NCI-H1092 treated with DMSO at 0.1 percent for 48 hours (cell line): ENCODE results near the gene KCNJ1.
A peak's percentile ranks its signal among the peaks of the same experiment; 100 is the strongest.

Experiments used
- DNase-seq: peaks from one replicate; lab custom pipeline; 2025; lab: John Stamatoyannopoulos, UW

Gene KCNJ1

DNA sequence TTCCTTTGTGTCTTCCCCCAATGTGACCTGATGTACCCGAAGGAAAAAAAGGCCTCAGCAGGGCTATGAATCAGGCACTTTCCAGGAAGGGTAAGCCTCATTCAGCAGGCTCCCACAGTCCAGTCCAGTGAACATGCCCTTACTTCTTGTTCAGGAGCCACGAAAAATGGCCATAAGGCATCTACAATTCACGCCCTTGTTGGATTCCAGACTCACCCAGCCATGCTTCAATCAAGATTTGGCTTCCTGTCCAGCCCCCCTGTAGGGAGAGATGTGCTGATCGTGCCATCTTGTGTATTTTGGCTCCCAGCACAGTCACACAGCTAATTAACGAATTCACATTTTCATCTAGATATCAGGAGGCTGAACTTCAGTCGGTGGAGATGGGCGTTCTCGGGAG, 14.1 kb upstream of the KCNJ1 start:
- DNase-seq = peak; percentile 42

DNA sequence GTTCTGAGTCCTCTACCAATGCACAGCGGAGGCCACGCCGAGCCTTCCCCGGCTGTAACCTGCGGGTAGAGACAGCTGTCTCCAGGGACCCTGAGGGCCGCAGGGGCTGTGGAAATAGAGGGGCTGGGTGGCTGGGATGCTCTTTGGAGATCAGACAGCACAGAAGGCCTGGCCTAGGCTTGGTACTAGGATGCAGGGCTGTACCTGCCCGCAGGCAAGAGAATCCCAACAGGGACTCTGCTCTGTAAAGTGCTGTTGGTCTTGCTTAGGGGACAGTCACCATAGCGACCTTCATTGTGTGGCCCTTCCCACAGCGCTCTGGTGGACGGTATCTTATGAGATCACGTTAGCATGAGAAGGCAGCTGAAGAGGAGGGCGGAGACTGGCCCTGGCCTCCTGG, 12.7 kb upstream of the KCNJ1 start:
- no peak for DNase-seq

DNA sequence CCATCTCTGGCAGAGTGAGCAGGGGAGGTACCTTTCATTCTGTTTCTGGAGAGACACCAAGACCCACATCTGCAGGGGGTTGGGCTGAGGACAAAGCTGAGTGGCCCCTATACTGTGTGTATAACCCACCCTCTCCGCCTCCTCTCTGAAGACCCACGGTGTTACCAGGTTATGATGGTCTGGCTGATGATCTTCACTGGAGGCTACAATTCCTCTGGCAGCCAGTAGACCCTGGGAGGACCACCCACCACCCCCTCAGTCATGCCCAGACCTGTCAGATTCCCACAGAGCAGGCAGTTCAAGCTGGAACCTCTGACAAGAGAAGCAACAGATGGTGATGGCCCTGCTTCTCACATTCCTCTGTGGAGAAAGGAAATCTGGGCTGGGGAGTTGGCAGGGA, 11.4 kb upstream of the KCNJ1 start:
- no peak for DNase-seq

DNA sequence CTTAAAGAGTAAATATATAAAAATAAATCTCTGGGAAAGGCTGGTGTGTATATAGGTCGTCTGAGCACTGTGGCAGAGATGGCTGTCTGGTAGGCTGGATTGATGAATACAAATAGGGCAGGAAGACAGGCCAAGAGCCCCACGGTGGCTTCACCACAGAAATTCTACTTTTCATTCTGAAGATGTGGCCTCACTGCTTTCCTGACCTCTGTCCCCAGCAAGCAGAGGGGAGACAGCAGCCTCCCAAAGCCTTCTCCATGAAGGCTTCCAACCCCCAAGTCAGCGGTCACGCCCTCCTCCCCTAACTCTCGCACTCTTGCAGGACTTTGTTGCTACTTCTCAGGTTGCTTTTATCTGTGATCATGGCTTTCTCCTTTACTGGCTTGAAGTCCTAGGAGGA, 10.6 kb upstream of the KCNJ1 start:
- no peak for DNase-seq

DNA sequence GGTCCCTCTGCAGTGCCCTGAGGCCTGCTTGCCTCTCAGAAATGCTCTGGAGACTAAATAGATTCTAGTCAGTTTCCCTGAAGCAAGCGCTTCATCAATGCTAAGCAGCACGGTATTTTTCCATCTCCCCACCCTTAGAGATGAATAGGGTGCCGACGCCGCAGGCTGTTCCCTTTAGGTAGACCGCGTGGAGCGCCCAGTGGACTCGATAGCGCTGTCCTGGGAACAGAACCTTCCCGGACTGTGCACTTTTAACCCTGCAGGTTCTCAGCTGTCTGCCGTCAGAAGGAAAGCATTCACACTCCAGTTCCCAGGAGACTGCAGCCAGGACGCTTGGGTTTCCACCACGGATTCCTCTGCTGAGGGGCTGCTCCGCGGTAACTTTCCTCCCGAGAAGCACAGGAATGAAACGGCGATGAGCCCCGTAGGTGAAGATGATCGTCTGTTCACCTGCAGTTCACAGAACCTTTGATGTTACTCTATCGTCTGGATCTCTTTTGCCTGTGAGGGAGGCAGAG, 9.1 kb upstream of the KCNJ1 start:
- no peak for DNase-seq

DNA sequence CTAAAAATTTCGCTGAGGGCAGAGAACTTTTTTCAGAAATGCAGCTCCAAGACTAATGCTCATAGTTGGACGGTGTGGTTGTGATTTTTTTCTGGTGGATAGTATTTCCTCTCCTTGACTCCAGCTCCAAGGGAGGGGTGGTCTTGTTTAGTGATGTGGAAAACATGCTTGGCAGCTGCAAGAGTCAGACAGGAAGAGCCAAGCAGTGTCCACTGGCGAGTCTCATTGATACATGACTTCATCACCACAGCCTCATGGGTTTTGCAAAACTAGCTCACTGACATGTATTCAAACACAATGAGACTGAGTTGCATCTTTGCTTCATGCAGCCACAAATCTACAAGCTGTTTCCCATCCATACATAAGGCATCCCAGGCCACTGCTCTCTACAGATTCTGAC, 7.3 kb upstream of the KCNJ1 start:
- no peak for DNase-seq

DNA sequence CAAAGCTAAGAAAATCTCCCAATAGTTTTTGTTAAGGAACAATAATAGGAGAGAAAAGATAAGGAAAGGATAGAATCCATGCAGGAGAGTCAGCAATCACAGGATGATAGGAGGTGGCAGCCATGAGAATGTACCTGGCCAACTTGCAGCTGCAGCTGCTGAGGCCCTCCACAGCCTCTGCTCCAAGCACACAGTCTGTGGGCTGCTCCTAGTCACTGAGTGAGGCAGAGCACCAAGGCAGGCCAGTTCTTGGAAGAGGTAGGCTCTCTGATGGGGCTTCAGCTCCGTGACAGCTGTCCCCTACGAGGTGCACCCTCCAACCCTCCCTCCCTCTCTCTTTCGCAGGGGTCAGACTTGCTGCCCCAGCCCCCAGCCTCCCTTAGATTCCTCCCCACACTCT, 5.5 kb upstream of the KCNJ1 start:
- no peak for DNase-seq

DNA sequence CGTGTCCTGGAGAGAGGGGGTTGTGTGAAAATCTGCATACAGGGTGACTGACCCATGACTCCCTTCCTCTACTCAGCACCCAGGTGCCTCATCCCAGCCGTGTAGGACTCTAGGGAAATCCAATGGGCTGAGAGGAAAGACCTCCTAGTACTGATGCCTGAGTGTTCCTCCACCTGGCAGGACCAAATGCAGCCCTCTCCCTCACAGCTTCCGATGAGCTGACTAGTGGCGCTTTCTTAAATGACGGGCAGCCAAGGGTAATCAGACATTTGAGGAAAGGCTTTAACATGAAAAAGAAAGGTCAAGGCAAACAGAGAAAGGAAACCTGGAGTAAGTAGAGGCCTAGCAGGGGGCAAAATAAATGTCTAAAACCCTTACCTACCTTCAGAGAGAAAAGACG, 5.0 kb upstream of the KCNJ1 start:
- DNase-seq = no peak

DNA sequence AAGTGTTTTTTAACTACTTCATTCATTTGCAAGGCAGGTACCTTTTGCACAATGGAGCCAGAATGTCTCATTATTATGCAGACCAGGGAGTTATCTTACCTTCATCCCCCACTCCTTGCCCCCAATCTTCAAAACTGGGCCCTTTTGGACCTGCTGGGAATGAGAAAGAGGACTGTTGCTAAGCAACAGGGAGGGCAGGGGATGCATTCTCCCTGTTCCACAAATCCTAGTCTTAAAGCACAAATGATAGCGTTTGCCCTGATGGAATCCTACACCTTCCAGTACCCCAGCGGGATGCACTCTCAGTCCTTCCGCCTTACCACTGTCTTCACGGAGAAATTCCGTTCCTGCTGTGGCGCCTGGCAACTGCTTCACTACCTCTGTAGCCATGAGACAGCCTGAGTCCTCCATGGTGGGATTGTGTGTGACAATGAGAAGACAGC, 4.1 kb upstream of the KCNJ1 start:
- DNase-seq = no peak

DNA sequence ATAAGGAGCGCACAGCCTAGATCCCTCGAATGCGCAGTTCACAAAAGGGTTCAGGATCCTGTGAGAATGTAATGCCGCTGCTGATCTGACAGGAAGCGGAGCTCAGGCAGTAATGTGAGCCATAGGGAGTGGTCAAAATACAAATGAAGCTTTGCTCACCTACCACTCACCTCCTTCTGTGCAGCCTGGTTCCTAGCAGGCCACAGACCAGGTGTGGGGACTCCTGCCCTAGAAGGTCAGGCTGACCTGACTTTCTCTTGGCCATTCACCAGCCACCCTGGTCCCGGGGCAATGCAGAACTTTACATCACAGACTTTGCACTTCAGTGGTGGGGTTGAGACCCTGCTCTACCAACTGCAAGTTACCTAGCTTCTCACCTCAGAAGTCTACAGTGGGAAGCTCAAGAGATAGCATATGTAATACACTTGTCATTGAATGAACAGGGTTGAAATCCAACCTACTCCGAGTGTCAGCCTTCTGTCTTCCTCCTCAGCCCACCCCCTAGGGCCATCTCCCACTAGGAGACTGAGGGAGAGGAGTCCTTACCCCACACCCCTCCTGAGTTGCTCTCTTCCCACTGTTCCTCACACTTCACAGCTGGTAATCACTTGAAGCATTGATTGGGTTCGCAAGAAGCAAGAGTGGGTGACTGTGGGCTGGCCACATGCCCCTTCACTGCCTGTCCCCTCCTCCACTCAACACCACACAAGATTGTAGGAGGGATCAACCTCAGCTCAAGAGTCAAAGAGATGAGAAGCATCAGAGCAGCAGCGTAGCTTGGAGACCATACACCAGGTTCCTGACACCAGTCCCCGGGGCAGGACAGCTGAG, 2.0 kb upstream of the KCNJ1 start:
- no peak for DNase-seq

DNA sequence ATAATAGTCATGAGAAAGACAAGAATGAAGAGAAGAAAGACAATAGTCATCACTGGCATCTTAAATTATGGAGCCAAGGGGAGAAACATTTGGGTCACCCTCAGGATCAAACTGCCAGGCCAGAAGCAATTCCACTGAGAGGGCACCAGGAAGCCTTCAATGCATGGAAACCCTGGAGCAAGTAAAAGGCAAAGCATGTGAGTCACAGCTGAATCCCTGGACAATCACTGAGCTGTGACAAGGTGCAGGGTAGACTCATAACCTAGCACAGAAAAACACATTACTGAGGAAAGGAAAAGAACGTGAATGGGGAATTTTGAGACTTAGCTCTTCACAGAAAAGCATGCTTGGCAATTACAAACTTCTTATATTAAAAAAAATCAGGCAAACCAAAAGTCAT, 1.6 kb downstream of the KCNJ1 start:
- DNase-seq = no peak

DNA sequence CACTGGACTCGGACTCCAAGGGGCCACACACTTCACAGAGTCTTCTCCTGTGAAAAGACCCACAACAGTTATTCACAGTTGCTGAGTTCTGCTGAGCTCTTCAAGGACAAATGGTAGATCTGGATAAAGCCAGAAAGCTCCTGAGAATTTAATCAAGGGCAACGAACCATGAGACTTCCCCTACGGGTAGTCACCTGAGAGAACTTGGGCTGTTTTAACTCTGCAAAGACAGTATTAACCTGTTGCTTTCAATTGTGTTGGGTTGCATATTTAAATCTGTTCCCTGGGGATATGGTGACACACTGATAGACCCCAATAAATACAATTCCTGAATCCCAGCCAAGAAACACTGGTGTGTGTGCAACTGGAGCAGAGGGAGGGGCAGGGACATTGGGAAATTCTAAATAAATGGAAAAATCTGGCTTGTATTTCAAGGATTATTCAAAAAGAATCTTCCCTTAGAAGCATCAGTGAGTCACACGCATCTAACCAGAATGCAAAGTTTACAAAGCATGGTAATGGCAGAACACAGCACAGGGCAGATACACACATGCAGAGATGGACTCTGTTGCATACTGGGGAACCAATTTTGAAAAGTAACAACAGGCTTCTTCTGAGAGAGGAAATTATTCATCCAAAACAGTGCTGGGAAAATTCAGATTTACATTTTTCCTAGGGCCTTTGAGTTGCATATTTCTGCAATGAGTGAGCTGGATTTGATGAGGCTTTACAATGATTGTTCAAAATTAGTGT, 4.0 kb downstream of the KCNJ1 start:
- no peak for DNase-seq

DNA sequence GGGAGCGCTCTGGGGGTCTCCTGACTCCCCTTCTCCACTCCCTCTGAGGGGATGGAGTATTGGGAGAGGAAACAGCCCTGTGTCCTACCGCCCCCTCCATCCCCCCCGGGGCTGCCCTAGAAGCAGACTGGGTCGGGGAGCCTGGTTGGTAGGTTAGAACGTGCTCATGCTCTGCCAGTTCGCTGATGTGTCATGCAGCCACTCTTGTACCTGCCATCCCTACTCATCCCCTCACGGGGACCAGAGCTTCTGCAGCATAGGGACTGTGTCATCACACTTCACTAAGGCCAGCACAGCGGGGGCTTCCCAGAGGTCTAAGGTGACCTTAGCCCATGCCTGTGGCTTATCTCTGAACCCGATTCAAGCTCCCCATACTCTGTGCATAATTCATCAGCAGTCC, 4.7 kb downstream of the KCNJ1 start:
- no peak for DNase-seq

DNA sequence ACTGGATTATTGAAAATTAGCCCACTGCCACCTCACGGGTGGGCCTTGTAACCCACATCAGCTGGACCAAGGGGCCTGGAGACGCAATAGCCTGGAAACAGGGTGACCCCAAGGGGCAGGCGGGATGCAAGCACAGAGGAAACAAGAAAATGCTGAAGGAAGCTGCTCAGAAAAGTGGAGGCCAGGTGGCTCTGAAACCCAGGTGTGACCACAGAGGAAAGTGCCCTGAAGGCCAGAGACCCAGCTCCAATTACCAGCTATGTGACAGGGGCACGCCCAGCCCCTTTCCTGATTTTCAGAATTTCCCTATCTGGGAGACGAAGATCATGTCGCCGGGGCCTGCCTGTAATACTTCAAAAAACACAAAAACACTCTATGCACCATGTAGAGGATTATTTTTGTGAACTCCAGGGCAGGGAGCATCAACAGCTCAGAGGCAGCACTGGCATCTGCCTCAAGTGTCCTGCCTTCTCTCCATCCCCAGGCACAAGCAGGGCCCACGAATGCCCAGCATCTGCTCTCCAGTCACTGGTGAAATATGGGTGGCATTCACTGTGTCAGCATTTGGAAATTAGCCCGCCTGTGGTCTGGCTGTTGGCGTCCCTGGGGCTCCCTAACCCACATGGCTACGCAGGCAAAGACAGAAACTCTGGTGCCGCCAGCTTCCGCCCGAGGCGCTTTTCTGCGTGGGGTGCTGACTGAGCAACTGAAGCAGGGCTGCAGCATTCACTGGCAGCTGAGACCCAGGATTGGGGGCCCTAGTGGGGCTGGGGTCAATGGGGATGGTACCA, 6.3 kb downstream of the KCNJ1 start:
- DNase-seq = no peak

DNA sequence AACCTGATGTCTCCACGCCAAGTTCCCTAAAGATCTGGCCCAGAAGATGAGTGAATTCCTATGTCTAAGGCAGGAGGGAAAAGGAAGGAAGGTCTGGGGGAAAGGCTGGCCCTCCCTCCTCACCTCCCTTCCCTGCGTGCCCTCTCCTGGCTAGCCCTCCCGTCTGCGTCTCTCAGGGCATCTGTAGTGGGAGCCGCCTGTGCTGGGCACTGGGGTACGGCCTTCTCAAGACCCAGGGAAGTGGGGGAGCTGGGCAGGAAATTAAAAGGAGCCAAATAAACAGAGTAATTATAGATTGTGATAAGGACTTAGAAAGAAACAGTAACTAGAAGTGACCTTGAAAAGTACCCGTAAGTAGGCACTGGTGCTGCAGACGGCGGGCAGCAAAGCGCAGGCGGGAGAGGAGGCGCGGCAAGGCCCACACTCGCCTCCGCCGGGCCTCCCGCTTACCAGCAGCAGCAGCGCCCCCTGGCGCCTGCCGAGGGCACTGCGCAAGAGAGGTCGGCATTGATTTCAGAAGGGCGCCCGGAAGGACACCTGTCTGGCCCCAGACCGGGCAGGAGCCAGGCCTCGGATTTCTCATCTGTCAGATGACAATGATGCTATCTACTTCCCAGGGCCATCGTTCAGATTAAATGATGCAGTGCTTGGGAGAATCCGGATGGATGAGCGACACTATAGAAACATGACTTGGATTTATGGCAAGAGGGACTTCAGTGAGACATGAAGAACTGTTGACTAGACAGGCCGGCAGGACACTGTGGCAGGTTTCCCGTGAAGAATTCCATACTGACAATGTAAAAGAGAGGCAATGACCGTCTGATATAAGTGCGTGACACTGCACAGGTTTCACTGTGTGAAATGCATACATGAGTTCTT, 7.3 kb downstream of the KCNJ1 start:
- peak; percentile 69 for DNase-seq

DNA sequence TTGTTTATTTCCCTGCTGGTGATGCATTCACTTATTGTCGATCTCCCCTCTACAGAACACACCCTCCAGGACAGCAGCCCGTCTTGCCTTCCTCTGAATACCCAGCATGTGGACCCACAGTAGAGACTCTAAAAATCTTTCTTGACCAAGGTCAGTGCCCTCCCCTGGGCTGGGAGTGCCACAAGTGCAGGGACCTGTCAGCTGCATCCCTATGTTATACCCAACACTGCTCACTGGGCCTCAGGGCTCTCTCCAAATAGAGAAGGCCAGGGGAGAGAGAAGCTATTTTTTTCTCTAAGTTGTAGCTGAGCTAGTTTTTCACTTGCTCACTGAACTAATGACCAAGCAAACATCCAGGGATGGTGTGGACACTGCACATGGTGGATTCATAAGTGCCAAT, 9.8 kb downstream of the KCNJ1 start:
- DNase-seq = no peak

DNA sequence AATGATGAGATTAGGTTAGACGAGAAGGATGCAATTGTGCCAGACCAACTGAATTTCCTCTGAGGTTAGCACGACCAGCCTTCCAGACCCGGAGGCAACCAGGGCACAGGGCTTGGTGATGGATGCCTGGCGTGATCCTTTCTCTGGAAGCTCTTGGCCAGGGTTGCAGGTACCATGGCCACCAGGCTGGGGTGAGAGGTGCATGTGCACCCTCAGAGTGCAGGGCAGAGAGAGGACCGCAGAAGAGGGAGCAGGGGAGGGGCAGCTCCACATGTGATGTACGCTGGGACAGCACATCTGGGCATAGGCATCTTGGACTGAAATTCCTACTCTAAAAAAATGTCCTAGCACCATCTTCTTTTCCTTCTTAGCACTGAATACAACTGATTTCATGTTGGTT, 10.9 kb downstream of the KCNJ1 start:
- DNase-seq = no peak

DNA sequence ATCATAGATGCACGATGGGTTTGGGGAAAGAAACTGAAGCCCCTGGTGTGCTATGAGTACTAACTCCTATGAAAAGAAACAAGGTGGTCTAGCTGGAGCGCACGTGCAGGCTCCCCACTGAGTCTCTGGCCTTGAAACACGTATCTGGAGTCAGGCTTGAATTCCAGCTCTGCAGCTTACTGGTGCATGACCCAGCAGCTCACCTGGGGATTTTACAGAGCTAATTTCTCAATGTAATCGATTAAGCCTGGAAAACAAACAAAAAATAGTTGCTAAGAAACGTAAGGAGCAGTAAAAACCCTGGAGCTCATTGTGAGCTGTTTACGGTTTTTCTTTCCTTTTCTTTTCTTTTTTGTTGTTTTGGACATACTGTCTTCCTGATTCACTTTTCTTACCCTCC, 12.3 kb downstream of the KCNJ1 start:
- no peak for DNase-seq

DNA sequence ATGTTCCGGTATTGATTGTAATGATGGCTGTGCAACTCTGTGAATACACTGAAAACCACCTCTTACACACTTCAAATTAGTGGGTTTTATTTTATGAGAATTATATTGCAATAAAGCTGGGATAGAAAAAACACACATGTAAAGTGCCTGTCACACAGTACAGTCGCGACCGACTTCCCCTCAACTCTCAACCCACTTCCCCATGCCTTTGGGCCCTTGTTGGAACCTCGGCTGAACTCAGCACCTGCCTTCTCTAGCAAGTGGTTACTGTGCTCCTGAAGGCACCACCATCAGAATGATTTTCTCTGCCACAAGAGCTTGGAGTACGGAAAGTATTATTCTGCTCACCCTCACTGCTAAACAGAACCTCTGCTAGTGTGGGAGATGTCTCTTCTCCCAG, 13.5 kb downstream of the KCNJ1 start:
- no peak for DNase-seq

DNA sequence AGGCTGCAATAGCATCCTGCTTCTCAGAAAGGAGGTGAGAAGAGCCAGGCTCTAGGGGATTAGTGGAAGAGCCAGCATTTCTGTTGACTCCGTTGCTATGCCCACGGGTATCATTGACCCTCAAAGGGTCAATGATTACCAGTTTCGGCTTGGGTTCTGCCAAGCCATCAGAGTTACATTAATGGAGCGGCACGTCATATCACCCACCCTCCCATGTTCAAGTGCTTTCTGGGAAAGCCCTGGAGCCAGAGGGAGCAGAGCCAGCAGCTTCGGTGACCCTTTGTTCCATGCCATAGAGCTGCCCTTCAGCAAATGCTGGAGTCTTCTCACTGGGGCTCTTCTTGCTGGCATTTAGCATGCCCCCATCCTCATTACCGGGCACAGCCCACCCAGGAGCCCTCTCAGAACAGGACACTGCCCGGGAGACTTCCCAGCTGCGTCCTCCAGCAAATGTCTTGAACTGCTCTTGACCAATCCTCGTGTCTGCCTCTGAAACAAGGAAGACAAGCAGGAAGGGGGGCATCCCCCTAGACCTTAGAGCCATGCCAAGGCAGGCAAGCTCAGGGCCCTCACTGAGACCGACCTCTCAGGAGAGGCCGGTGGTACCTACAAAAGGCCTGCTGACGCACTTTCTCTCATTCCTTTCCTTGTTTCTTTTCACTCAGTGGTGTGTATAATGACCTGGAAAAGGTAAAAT, 14.6 kb downstream of the KCNJ1 start:
- DNase-seq = peak; percentile 62
